22Rv1 (cell line): ENCODE data around the gene APAF1.

ENCODE experiments used
- ZFX ChIP-seq: fragments of 450-650 bp; IDR thresholded peaks from 2 replicates; pipeline ENCODE4 v1.6.1; 2017; ENCODE audit warnings: antibody characterized with exemption, borderline replicate concordance
- TF ChIP-seq, protein P1 (sequence below): fragments of 450-650 bp; IDR thresholded peaks from 2 replicates; pipeline ENCODE4 v1.5.1; 2017; ENCODE audit warnings: mild to moderate bottlenecking

DNA sequence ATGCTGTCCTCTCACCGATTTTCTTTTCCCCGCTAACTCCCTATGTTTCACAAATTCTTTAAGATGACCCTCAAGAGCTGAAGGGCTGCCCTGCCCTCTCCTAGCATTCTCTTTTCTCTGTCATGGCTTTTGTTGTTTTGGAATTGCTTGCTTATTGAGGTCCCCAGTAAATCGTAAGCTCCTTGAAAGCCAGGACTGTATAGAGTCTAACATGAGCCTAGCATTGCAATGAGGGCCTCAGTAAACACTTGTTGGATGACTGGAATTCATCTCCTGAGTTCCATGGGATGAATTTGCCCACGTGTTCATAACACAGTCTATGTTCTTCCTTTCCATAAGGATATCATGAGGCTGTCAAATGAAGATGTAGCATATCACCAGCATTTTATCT is 92.2 kb downstream of the APAF1 start:
- TF ChIP-seq, protein P1, sequence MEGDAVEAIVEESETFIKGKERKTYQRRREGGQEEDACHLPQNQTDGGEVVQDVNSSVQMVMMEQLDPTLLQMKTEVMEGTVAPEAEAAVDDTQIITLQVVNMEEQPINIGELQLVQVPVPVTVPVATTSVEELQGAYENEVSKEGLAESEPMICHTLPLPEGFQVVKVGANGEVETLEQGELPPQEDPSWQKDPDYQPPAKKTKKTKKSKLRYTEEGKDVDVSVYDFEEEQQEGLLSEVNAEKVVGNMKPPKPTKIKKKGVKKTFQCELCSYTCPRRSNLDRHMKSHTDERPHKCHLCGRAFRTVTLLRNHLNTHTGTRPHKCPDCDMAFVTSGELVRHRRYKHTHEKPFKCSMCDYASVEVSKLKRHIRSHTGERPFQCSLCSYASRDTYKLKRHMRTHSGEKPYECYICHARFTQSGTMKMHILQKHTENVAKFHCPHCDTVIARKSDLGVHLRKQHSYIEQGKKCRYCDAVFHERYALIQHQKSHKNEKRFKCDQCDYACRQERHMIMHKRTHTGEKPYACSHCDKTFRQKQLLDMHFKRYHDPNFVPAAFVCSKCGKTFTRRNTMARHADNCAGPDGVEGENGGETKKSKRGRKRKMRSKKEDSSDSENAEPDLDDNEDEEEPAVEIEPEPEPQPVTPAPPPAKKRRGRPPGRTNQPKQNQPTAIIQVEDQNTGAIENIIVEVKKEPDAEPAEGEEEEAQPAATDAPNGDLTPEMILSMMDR, result no peak
- no peak for TF ChIP-seq ZFX
